Activated CD8-positive, alpha-beta memory T cell treated with anti-CD3 and anti-CD28 coated beads, Interleukin-2, amount 50 U/mL, for 4 hours (primary cell): ENCODE data around the gene DAB2.
"Not testable (repeated sequence)": the region's sequence is repeated elsewhere in the genome, so short reads cannot be mapped to it uniquely, and the experiment has no call there.

Experiments used
- DNase-seq: peaks from one replicate; pipeline ENCODE4 v3.0.0-alpha.2; 2020

The DAB2 gene

GRCh38 chr5:39373791-39374190 lies 51.0 kb downstream of the DAB2 start:
- no peak for DNase-seq

GRCh38 chr5:39371367-39371635 lies 53.5 kb downstream of the DAB2 start:
- DNase-seq, result no peak

GRCh38 chr5:39370555-39371366 lies 54.0 kb downstream of the DAB2 start:
- DNase-seq, result no peak

GRCh38 chr5:39369123-39369815 lies 55.5 kb downstream of the DAB2 start:
- DNase-seq, result no peak

- no peak for DNase-seq
These were observed 56.7 kb downstream of the DAB2 start for GRCh38 chr5:39368116-39368515.

- no peak for DNase-seq
These were observed 57.1 kb downstream of the DAB2 start for GRCh38 chr5:39367711-39368110.

GRCh38 chr5:39364367-39364766 lies 60.4 kb downstream of the DAB2 start, which contains the start of gene C9:
TSS of gene C9 (minus strand) at chr5:39364495. CDS start at chr5:39364464, 31 bp downstream.
- DNase-seq, result no peak

- DNase-seq, result no peak
These were observed 61.6 kb downstream of the DAB2 start for GRCh38 chr5:39363217-39363616.

GRCh38 chr5:39362646-39363045 lies 62.1 kb downstream of the DAB2 start:
- no peak for DNase-seq

GRCh38 chr5:39361306-39361705 lies 63.5 kb downstream of the DAB2 start:
- DNase-seq, result no peak

- DNase-seq, result no peak
These were observed 64.2 kb downstream of the DAB2 start for GRCh38 chr5:39360471-39361111.

GRCh38 chr5:39356263-39356662 lies 68.5 kb downstream of the DAB2 start:
- DNase-seq, result no peak

GRCh38 chr5:39355324-39355723 lies 69.5 kb downstream of the DAB2 start:
- no peak for DNase-seq

- no peak for DNase-seq
These were observed 70.9 kb downstream of the DAB2 start for GRCh38 chr5:39353717-39354399.

- no peak for DNase-seq
These were observed 71.8 kb downstream of the DAB2 start for GRCh38 chr5:39352951-39353350.

- DNase-seq, result no peak
These were observed 72.6 kb downstream of the DAB2 start for GRCh38 chr5:39352170-39352569.

GRCh38 chr5:39349484-39349883 lies 75.3 kb downstream of the DAB2 start:
- DNase-seq, result no peak

GRCh38 chr5:39342460-39342859 lies 82.3 kb downstream of the DAB2 start:
- DNase-seq, result no peak

GRCh38 chr5:39341896-39342295 lies 82.9 kb downstream of the DAB2 start:
- DNase-seq, result no peak

- DNase-seq, result no peak
These were observed 84.3 kb downstream of the DAB2 start for GRCh38 chr5:39340506-39340905.

GRCh38 chr5:39337252-39337915 lies 87.4 kb downstream of the DAB2 start:
- no peak for DNase-seq

- DNase-seq, result not testable (repeated sequence)
These were observed 90.5 kb downstream of the DAB2 start for GRCh38 chr5:39334296-39334695.

GRCh38 chr5:39333104-39333503 lies 91.7 kb downstream of the DAB2 start:
- DNase-seq, result no peak
